Retinal pigment epithelial cell (primary cell): ENCODE data around the gene MGST3.
"Not testable (repeated sequence)": the region's sequence is repeated elsewhere in the genome, so short reads cannot be mapped to it uniquely, and the experiment has no call there.

Experiments used
- DNase-seq: peaks from one replicate; pipeline ENCODE4 v3.0.0-alpha.2; 2010; ENCODE audit warnings: low read depth
- H3K4me3 ChIP-seq: 2 replicates; pipeline ENCODE4 v1.5.1; 2011; ENCODE audit warnings: mild to moderate bottlenecking, low read length, control low read depth, moderate library complexity
- CTCF ChIP-seq: conservative IDR thresholded peaks from 2 replicates; pipeline ENCODE4 v1.5.1; 2011; ENCODE audit warnings: low read depth, low read length, control low read depth, inconsistent platforms

MGST3 gene

GRCh38 chr1:165645654-165646366, 14.8 kb downstream of the MGST3 start:
- TF ChIP-seq CTCF = no peak
- no peak for DNase-seq
- no peak overlapping the region for H3K4me3 ChIP-seq

GRCh38 chr1:165647517-165647916, 16.5 kb downstream of the MGST3 start:
- no peak overlapping the region for H3K4me3 ChIP-seq
- TF ChIP-seq CTCF = no peak
- DNase-seq = no peak

- TF ChIP-seq CTCF = no peak
- no peak for DNase-seq
- H3K4me3 ChIP-seq = no peak overlapping the region
Observed at GRCh38 chr1:165647970-165648369, 16.9 kb downstream of the MGST3 start.

- H3K4me3 ChIP-seq = no peak overlapping the region
- TF ChIP-seq CTCF = no peak
- DNase-seq = no peak
Observed at GRCh38 chr1:165648919-165649572, 18.0 kb downstream of the MGST3 start.

- no peak overlapping the region for H3K4me3 ChIP-seq
- DNase-seq = no peak
- TF ChIP-seq CTCF = no peak
Observed at GRCh38 chr1:165650981-165651625, 20.1 kb downstream of the MGST3 start.

- H3K4me3 ChIP-seq, DNase-seq: not testable (repeated sequence)
Observed at GRCh38 chr1:165658766-165659580, 27.9 kb downstream of the MGST3 start.

- no peak for DNase-seq
- no peak for TF ChIP-seq CTCF
- H3K4me3 ChIP-seq = no peak overlapping the region
Observed at GRCh38 chr1:165659581-165659895, 28.5 kb downstream of the MGST3 start.
